Endothelial cell (in vitro differentiated cells): ENCODE data around the gene CADPS. TPM values are rescaled to one million over a fixed set of nuclear protein-coding genes. Genes with fewer than 3 reads are reported as not detected.

ENCODE experiments used
- DNase-seq: peaks from one replicate; pipeline ENCODE4 v3.0.0; 2021; ENCODE audit warnings: low spot score
- H3K27ac Mint-ChIP-seq: one replicate; pipeline ENCODE4 v1.8.0; 2021; ENCODE audit warnings: mixed read lengths, inconsistent platforms; ENCODE audit not compliant: unreplicated experiment
- H3K27me3 Mint-ChIP-seq: one replicate; pipeline ENCODE4 v1.8.0; 2021; ENCODE audit warnings: mild to moderate bottlenecking, moderate library complexity, mixed read lengths, inconsistent platforms; ENCODE audit not compliant: unreplicated experiment
- H3K36me3 Mint-ChIP-seq: one replicate; pipeline ENCODE4 v1.8.0; 2021; ENCODE audit warnings: mild to moderate bottlenecking, low read depth, mixed read lengths, inconsistent platforms; ENCODE audit not compliant: unreplicated experiment
- H3K4me1 Mint-ChIP-seq: one replicate; pipeline ENCODE4 v1.8.0; 2021; ENCODE audit warnings: mild to moderate bottlenecking, mixed read lengths, inconsistent platforms; ENCODE audit not compliant: unreplicated experiment
- H3K4me3 Mint-ChIP-seq: one replicate; pipeline ENCODE4 v1.8.0; 2021; ENCODE audit warnings: mild to moderate bottlenecking, mixed read lengths, inconsistent platforms; ENCODE audit not compliant: unreplicated experiment
- H3K9me3 Mint-ChIP-seq: one replicate; pipeline ENCODE4 v1.8.0; 2021; ENCODE audit warnings: mixed read lengths, inconsistent platforms; ENCODE audit not compliant: unreplicated experiment
- CTCF ChIP-seq: fragments of 200-600 bp; sonication (generic); IDR thresholded peaks from one replicate; pipeline ENCODE4 v1.5.0; 2021; ENCODE audit warnings: antibody characterized with exemption; ENCODE audit not compliant: unreplicated experiment
- total RNA-seq: library from RNA; stranded (reverse); fragmentation: NEBNext Ultra II Directional; extraction: Animal tissue kit (Norgen Biotek cat#: 25700); gene quantifications from one replicate; pipeline ENCODE4 v1.2.1, GENCODE V29; 2021; ENCODE audit not compliant: unreplicated experiment

The CADPS gene
- total RNA-seq, 1 donor from 2014 or later, result 0.26 TPM

- Mint-ChIP-seq H3K4me1 (peaks cover 5% of the 10 kb centered on the region), H3K27ac (no peak overlapping the region), H3K36me3 (no peaks in the 10 kb centered on the region), H3K9me3 (peaks cover 4% of the 10 kb centered on the region), H3K27me3 (no peaks in the 10 kb centered on the region), H3K4me3 (no peak overlapping the region)
- no peak for DNase-seq
- no peak for TF ChIP-seq CTCF
Measured at GRCh38 chr3:62570888-62571287, 304.3 kb downstream of the CADPS start.

- no peak overlapping the region for H3K4me3 Mint-ChIP-seq
- H3K27ac Mint-ChIP-seq, result no peak overlapping the region
- no peaks in the 10 kb centered on the region for H3K36me3 Mint-ChIP-seq
- peaks cover 5% of the 10 kb centered on the region for H3K4me1 Mint-ChIP-seq
- DNase-seq, result no peak
- no peaks in the 10 kb centered on the region for H3K27me3 Mint-ChIP-seq
- no peaks in the 10 kb centered on the region for H3K9me3 Mint-ChIP-seq
- TF ChIP-seq CTCF, result no peak
Measured at GRCh38 chr3:62569609-62570008, 305.6 kb downstream of the CADPS start.

GRCh38 chr3:62567097-62568021 lies 307.9 kb downstream of the CADPS start:
- no peaks in the 10 kb centered on the region for H3K36me3 Mint-ChIP-seq
- no peak for DNase-seq

GRCh38 chr3:62566022-62566557 lies 309.1 kb downstream of the CADPS start:
- H3K27me3 Mint-ChIP-seq, result no peaks in the 10 kb centered on the region
- no peak overlapping the region for H3K4me3 Mint-ChIP-seq
- H3K4me1 Mint-ChIP-seq, result peaks cover 5% of the 10 kb centered on the region
- no peaks in the 10 kb centered on the region for H3K36me3 Mint-ChIP-seq
- H3K27ac Mint-ChIP-seq, result no peak overlapping the region
- TF ChIP-seq CTCF, result no peak
- H3K9me3 Mint-ChIP-seq, result no peaks in the 10 kb centered on the region
- DNase-seq, result no peak

More at GRCh38 chr3:62567097-62568021, 307.9 kb downstream of the CADPS start:
- Mint-ChIP-seq H3K27me3 (no peaks in the 10 kb centered on the region), H3K4me1 (peaks cover 5% of the 10 kb centered on the region), H3K4me3 (no peak overlapping the region), H3K27ac (no peak overlapping the region), H3K9me3 (no peaks in the 10 kb centered on the region)
- TF ChIP-seq CTCF, result no peak

GRCh38 chr3:62562596-62562995 lies 312.6 kb downstream of the CADPS start:
- Mint-ChIP-seq H3K27me3 (peaks cover 2% of the 10 kb centered on the region), H3K4me3 (no peak overlapping the region), H3K4me1 (peaks cover 5% of the 10 kb centered on the region)

More at GRCh38 chr3:62562596-62562995, 312.6 kb downstream of the CADPS start:
- Mint-ChIP-seq H3K9me3 (no peaks in the 10 kb centered on the region), H3K27ac (no peak overlapping the region), H3K36me3 (no peaks in the 10 kb centered on the region)
- TF ChIP-seq CTCF, result no peak
- no peak for DNase-seq
